NB4 (cell line): Measurements from ENCODE around the gene RAB8A.
"Not testable (repeated sequence)": the region's sequence is repeated elsewhere in the genome, so short reads cannot be mapped to it uniquely, and the experiment has no call there.

Experiments used
- CTCF ChIP-seq: IDR thresholded peaks from one replicate; pipeline ENCODE4 v1.5.1; 2012; ENCODE audit warnings: low read depth, low read length
- MAX ChIP-seq: IDR thresholded peaks from 2 replicates; pipeline ENCODE4 v1.6.1; 2011; ENCODE audit warnings: low read depth, low read length
- MYC ChIP-seq: IDR thresholded peaks from 2 replicates; pipeline ENCODE4 v1.6.1; 2011; ENCODE audit warnings: low read depth, low read length
- POLR2A ChIP-seq: IDR thresholded peaks from 2 replicates; pipeline ENCODE4 v1.6.1; 2011; ENCODE audit warnings: mild to moderate bottlenecking; ENCODE audit not compliant: insufficient read length; ENCODE audit errors: extremely low read depth

GRCh38 chr19:16178866-16179265, 67.2 kb downstream of the RAB8A start:
- TF ChIP-seq POLR2A, CTCF, MYC, MAX: not testable (repeated sequence)
